AG08396 (cell line): ENCODE measurements around the gene STX10.

ENCODE experiments used
- DNase-seq: peaks from one replicate; pipeline ENCODE4 v3.0.0; 2012; ENCODE audit warnings: low spot score, mixed read lengths

Gene STX10

GRCh38 chr19:13119627-13120026, 30.5 kb downstream of the STX10 start:
- DNase-seq = no peak

GRCh38 chr19:13118424-13119193, 31.6 kb downstream of the STX10 start:
- DNase-seq = peak; percentile 64

GRCh38 chr19:13117772-13118423, 32.3 kb downstream of the STX10 start, which contains the start of gene NACC1:
NACC1 (plus strand) TSS chr19:13118264; CDS start chr19:13135208, 16,944 bp downstream.
- peak; percentile 98 for DNase-seq

- no peak for DNase-seq
These were observed 32.9 kb downstream of the STX10 start for GRCh38 chr19:13117176-13117771.

- DNase-seq = peak; percentile 95
These were observed 33.6 kb downstream of the STX10 start, which contains the start of gene TRMT1 for GRCh38 chr19:13116282-13117175. TRMT1 (minus strand) TSS chr19:13116740; CDS start chr19:13116399, 341 bp downstream.

- no peak for DNase-seq
These were observed 34.3 kb downstream of the STX10 start for GRCh38 chr19:13115936-13116281.

- DNase-seq = no peak
These were observed 37.6 kb downstream of the STX10 start for GRCh38 chr19:13112555-13112954.

GRCh38 chr19:13110099-13110610, 40.0 kb downstream of the STX10 start:
- DNase-seq = no peak

- DNase-seq = no peak
These were observed 40.6 kb downstream of the STX10 start for GRCh38 chr19:13109361-13110098.

GRCh38 chr19:13104848-13105711, 45.1 kb downstream of the STX10 start:
- no peak for DNase-seq

GRCh38 chr19:13104360-13104847, 45.8 kb downstream of the STX10 start:
- peak; percentile 67 for DNase-seq

GRCh38 chr19:13103581-13104359, 46.4 kb downstream of the STX10 start:
- no peak for DNase-seq

GRCh38 chr19:13102666-13103580, 47.3 kb downstream of the STX10 start, which contains the start of gene LYL1:
LYL1 (minus strand) TSS chr19:13102858; CDS start chr19:13101171, 1,687 bp downstream.
- peak; percentile 82 for DNase-seq

GRCh38 chr19:13102416-13102665, 47.8 kb downstream of the STX10 start:
- no peak for DNase-seq

GRCh38 chr19:13101590-13102415, 48.4 kb downstream of the STX10 start:
- no peak for DNase-seq

GRCh38 chr19:13100841-13101589, 49.2 kb downstream of the STX10 start:
- DNase-seq = no peak
